Caco-2 (cell line): ENCODE data around the gene EHD4. TPM values are rescaled to one million over a fixed set of nuclear protein-coding genes. Genes with fewer than 3 reads are reported as not detected.

Experiments used
- BruUV-seq: library from RNA; stranded (reverse); fragments of 400-500 nt; replicated peaks from 2 replicates; lab custom pipeline; 2021; lab: Mats Ljungman, UMichigan
- CTCF ChIA-PET: fragments of 300-600 bp; sonication (Branson Sonifier 250); formaldehyde crosslinking; loops from one replicate; lab custom pipeline; 2022; ENCODE audit warnings: antibody characterized with exemption; lab: Charles Lee
- POLR2A ChIA-PET: fragments of 300-600 bp; sonication (Branson Sonifier 250); formaldehyde crosslinking; loops from one replicate; lab custom pipeline; 2022; ENCODE audit warnings: antibody characterized with exemption; lab: Charles Lee
- DNase-seq, 2 experiments: peaks; one replicate each; pipeline versions ENCODE4 v3.0.0 to v3.0.0-alpha.2; 2020 to 2022
- H3K27me3 ChIP-seq: replicated peaks from 2 replicates; pipeline ENCODE4 v1.6.0; 2011; ENCODE audit warnings: low read length; ENCODE audit not compliant: control insufficient read depth, insufficient read depth
- H3K36me3 ChIP-seq: 2 replicates; pipeline ENCODE4 v1.5.1; 2011; ENCODE audit warnings: low read length; ENCODE audit not compliant: control insufficient read depth, insufficient read depth
- H3K4me1 ChIP-seq: fragments of 250-450 bp; sonication (Bioruptor Pico); 2 replicates; pipeline ENCODE4 v1.5.1; 2020; ENCODE audit warnings: mild to moderate bottlenecking
- H3K4me3 ChIP-seq: 2 replicates; pipeline ENCODE4 v1.5.1; 2011; ENCODE audit warnings: low read depth, mild to moderate bottlenecking, control low read depth, low read length
- H3K9me3 ChIP-seq: fragments of 250-450 bp; sonication (Bioruptor Pico); 2 replicates; pipeline ENCODE4 v1.5.1; 2020; ENCODE audit warnings: mild to moderate bottlenecking, moderate library complexity
- H3K27ac Mint-ChIP-seq: one replicate; pipeline ENCODE4 v1.8.0; 2022; ENCODE audit warnings: mixed read lengths; ENCODE audit not compliant: unreplicated experiment
- H3K27me3 Mint-ChIP-seq: one replicate; pipeline ENCODE4 v1.8.0; 2022; ENCODE audit warnings: mixed read lengths; ENCODE audit not compliant: insufficient read depth, unreplicated experiment
- H3K36me3 Mint-ChIP-seq: one replicate; pipeline ENCODE4 v1.8.0; 2022; ENCODE audit warnings: mild to moderate bottlenecking, mixed read lengths; ENCODE audit not compliant: insufficient read depth, unreplicated experiment
- H3K4me1 Mint-ChIP-seq: one replicate; pipeline ENCODE4 v1.8.0; 2022; ENCODE audit warnings: low read depth, mixed read lengths; ENCODE audit not compliant: unreplicated experiment
- H3K4me3 Mint-ChIP-seq: one replicate; pipeline ENCODE4 v1.8.0; 2022; ENCODE audit warnings: mild to moderate bottlenecking, moderate library complexity, mixed read lengths; ENCODE audit not compliant: unreplicated experiment
- H3K9me3 Mint-ChIP-seq: one replicate; pipeline ENCODE4 v1.8.0; 2022; ENCODE audit warnings: mixed read lengths; ENCODE audit not compliant: unreplicated experiment
- intact Hi-C: fragments of 100-400 bp; cut with micrococcal nuclease; formaldehyde crosslinking; loops from one replicate; pipeline ENCODE4 v1.10.0; 2022; ENCODE audit not compliant: unreplicated experiment
- total RNA-seq: library from RNA; stranded (reverse); gene quantifications from 2 replicates; pipeline ENCODE4 v1.2.3, GENCODE V29; 2022
- TF ChIP-seq, protein P1 (sequence below), 2 experiments: fragments of 200-600 bp in 1 of 2; IDR thresholded peaks; 1 replicate in 1 of 2; 2 replicates in 1 of 2; pipeline versions ENCODE4 v1.5.1 to v1.8.0; 2011 to 2022; ENCODE audit warnings: antibody characterized with exemption in 1 of 2, control low read depth in 1 of 2, inconsistent platforms in 1 of 2, low read depth in 1 of 2, low read length in 1 of 2, mild to moderate bottlenecking in 1 of 2, moderate library complexity in 1 of 2; ENCODE audit not compliant: insufficient read depth in 1 of 2, severe bottlenecking in 1 of 2, unreplicated experiment in 1 of 2

Gene EHD4
- total RNA-seq, 1 experiment from 2014 or later: 31.6 TPM

DNA sequence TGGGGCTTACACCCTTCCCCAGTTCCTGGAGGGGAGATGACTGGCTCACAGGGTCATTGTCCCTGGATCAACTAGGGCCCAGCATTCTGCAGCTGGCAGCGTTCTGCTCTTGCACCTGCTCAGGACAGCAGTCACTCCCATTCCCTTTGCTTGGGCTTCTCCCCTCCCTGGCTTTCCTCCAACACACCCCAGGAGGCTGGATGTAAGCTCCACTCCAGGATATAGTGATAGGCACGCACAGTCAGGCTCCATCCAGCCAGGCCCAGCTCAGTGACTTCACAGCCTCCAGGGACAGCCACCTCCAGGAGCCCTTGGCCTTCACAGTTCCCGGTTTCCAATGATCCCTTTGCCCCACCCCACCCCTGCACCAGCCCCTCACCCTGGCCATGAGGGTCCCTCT is 80.4 kb downstream of the EHD4 start:
- Histone ChIP-seq H3K9me3 (no peaks in the 10 kb centered on the region), H3K36me3 (no peaks in the 10 kb centered on the region), H3K4me3 (no peak overlapping the region), H3K4me1 (no peaks in the 10 kb centered on the region), H3K27me3 (no peaks in the 10 kb centered on the region)
- no peak for DNase-seq
- H3K4me3 Mint-ChIP-seq: no peak overlapping the region
- H3K36me3 Mint-ChIP-seq: peaks cover 32% of the 10 kb centered on the region
- TF ChIP-seq, protein P1, sequence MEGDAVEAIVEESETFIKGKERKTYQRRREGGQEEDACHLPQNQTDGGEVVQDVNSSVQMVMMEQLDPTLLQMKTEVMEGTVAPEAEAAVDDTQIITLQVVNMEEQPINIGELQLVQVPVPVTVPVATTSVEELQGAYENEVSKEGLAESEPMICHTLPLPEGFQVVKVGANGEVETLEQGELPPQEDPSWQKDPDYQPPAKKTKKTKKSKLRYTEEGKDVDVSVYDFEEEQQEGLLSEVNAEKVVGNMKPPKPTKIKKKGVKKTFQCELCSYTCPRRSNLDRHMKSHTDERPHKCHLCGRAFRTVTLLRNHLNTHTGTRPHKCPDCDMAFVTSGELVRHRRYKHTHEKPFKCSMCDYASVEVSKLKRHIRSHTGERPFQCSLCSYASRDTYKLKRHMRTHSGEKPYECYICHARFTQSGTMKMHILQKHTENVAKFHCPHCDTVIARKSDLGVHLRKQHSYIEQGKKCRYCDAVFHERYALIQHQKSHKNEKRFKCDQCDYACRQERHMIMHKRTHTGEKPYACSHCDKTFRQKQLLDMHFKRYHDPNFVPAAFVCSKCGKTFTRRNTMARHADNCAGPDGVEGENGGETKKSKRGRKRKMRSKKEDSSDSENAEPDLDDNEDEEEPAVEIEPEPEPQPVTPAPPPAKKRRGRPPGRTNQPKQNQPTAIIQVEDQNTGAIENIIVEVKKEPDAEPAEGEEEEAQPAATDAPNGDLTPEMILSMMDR (IDR thresholded peaks at IDR 0.05; ENCODE audit: insufficient read depth in 1 of 2, low read depth in 1 of 2, low read length in 1 of 2, severe bottlenecking in 1 of 2, unreplicated experiment in 1 of 2): no peak
- no peaks in the 10 kb centered on the region for H3K9me3 Mint-ChIP-seq
- ChIA-PET CTCF (interaction anchor here (1.4 kb wide), 1 partner anchor 13 kb away, joined by 5 read pairs; no protein-coding TSS in a partner anchor), POLR2A (no interaction called here)
- no TSS peak for BruUV-seq
- H3K27ac Mint-ChIP-seq: no peak overlapping the region
- H3K4me1 Mint-ChIP-seq: no peaks in the 10 kb centered on the region
- no peaks in the 10 kb centered on the region for H3K27me3 Mint-ChIP-seq
- intact Hi-C loops: no loop called here

DNA sequence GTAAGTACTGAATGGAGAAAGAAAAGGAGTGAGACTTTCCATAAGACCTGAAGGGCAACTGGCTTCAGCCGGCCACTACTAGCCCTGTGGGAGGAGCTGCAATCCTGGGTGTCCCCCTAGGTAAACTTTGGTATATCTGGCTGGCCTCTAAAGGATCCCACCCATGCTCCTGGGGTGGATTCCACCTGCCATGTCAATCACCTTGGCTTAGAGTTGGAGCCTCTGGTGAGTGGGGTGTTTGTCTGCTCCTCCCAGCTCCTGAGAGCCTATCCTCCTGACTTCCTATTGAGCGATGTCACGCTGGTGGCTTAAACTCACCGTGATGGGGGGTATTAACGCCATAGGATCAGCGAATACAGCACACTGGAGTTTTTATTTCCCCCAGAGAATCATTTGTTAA is 81.1 kb downstream of the EHD4 start:
- no TSS peak for BruUV-seq
- Mint-ChIP-seq H3K4me3 (no peak overlapping the region), H3K4me1 (no peaks in the 10 kb centered on the region), H3K27ac (no peak overlapping the region), H3K36me3 (peaks cover 25% of the 10 kb centered on the region), H3K9me3 (no peaks in the 10 kb centered on the region), H3K27me3 (no peaks in the 10 kb centered on the region)
- TF ChIP-seq, protein P1 (IDR thresholded peaks at IDR 0.05; ENCODE audit: insufficient read depth in 1 of 2, low read depth in 1 of 2, low read length in 1 of 2, severe bottlenecking in 1 of 2, unreplicated experiment in 1 of 2): no peak
- Histone ChIP-seq H3K27me3 (no peaks in the 10 kb centered on the region), H3K9me3 (no peaks in the 10 kb centered on the region), H3K4me1 (no peaks in the 10 kb centered on the region), H3K36me3 (no peaks in the 10 kb centered on the region), H3K4me3 (no peak overlapping the region)
- POLR2A ChIA-PET: no interaction called here
- intact Hi-C loops: no loop called here
- CTCF ChIA-PET: interaction anchor here (0.7 kb wide), 1 partner anchor 13 kb away, joined by 3 read pairs; no protein-coding TSS in a partner anchor
- no peak for DNase-seq

DNA sequence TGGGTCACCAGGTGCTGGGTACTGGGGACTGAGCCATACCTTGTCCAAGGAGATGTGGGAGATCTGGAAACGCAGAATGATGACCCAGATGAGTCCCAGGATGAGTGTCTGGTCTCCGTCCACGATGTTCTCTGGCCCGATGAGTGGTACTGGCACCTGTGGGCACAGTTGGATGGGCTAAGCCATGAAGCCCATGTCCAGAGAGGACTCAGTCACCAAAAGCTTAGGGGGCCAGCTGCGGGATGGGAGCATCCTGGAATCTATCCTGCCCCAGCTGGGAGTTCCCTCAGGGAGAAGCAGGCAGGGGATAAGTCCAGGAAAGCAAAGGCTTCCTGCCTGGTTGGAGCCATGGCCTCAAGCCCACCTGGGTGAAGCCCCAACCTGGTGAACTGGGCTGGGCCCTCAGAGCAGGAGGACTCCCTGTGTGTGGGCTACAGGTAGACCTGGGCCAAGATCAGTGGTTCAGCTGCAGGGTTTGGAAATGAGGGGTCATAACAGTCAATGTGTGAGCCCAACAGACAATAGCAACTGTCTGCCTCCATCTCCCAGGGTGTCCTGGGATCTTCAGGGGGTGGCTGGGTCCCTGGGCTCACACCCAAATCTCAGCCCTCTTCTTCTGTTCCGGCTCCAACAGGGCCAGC is 82.2 kb downstream of the EHD4 start:
- Histone ChIP-seq H3K27me3 (no peaks in the 10 kb centered on the region), H3K9me3 (no peaks in the 10 kb centered on the region), H3K36me3 (no peaks in the 10 kb centered on the region), H3K4me3 (no peak overlapping the region), H3K4me1 (no peaks in the 10 kb centered on the region)
- CTCF ChIA-PET: no interaction called here
- no TSS peak for BruUV-seq
- Mint-ChIP-seq H3K4me1 (no peaks in the 10 kb centered on the region), H3K4me3 (no peak overlapping the region), H3K27ac (no peak overlapping the region), H3K9me3 (no peaks in the 10 kb centered on the region), H3K36me3 (peaks cover 18% of the 10 kb centered on the region), H3K27me3 (no peaks in the 10 kb centered on the region)
- TF ChIP-seq, protein P1 (IDR thresholded peaks at IDR 0.05; ENCODE audit: insufficient read depth in 1 of 2, low read depth in 1 of 2, low read length in 1 of 2, severe bottlenecking in 1 of 2, unreplicated experiment in 1 of 2): no peak
- intact Hi-C loops: no loop called here
- POLR2A ChIA-PET: no interaction called here
- DNase-seq: no peak
